Fibroblast of skin of back (primary cell): ENCODE data around the gene BAZ2B.
A peak's percentile ranks its signal among the peaks of the same experiment; 100 is the strongest.

Experiments used
- DNase-seq: peaks from one replicate; pipeline ENCODE4 v3.0.0-alpha.2; 2013

Gene BAZ2B

GRCh38 chr2:159292157-159292556 is 324.2 kb downstream of the BAZ2B start:
- no peak for DNase-seq

- peak; percentile 86 for DNase-seq
Measured at GRCh38 chr2:159290289-159290907, 325.9 kb downstream of the BAZ2B start.

- no peak for DNase-seq
Measured at GRCh38 chr2:159287733-159288132, 328.6 kb downstream of the BAZ2B start.

GRCh38 chr2:159286709-159287441 is 329.5 kb downstream of the BAZ2B start:
- peak; percentile 95 for DNase-seq

- peak; percentile 74 for DNase-seq
Measured at GRCh38 chr2:159285929-159286708, 330.2 kb downstream of the BAZ2B start, which contains the start of gene WDSUB1. Gene WDSUB1 (minus strand): TSS chr2:159286703. CDS start chr2:159283069, 3,634 bp downstream.

GRCh38 chr2:159285433-159285832 is 330.9 kb downstream of the BAZ2B start:
- no peak for DNase-seq

- DNase-seq, result no peak
Measured at GRCh38 chr2:159283529-159283928, 332.8 kb downstream of the BAZ2B start.

- no peak for DNase-seq
Measured at GRCh38 chr2:159281002-159281401, 335.3 kb downstream of the BAZ2B start.

- no peak for DNase-seq
Measured at GRCh38 chr2:159279700-159280099, 336.6 kb downstream of the BAZ2B start.

- no peak for DNase-seq
Measured at GRCh38 chr2:159275111-159275510, 341.2 kb downstream of the BAZ2B start.

GRCh38 chr2:159272156-159272555 is 344.2 kb downstream of the BAZ2B start:
- no peak for DNase-seq

- DNase-seq, result no peak
Measured at GRCh38 chr2:159270744-159271379, 345.5 kb downstream of the BAZ2B start.
